ENCODE measurements around the gene PLEKHG4.

The PLEKHG4 gene

DNA sequence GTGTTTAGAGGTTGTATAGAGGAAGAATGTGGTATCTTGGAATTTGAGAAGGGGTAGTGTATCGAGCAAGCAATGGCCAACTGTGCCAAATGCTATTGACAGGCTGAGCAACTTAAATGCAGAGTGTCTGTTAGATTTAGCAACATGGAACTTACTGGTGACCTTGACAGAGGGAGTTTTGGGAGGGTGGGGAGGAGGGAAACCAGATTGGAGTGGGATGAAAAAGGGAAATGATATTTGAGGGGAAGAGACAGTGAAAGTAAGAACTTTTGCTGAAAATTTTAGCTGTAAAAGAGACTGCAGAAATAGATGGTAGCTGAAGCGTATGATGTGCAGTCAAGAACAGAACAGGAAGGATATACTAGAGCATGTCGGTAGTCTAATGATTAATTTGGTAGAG is 48.4 kb downstream of the PLEKHG4 start:
- Histone ChIP-seq H3K9me3 (no peaks in the 10 kb centered on the region), H3K27ac (no peak overlapping the region), H3K4me3 (no peak overlapping the region), H3K27me3 (peaks cover 0 to 24% of the 10 kb centered on the region in 2 donors), H3K36me3 (no peaks in the 10 kb centered on the region), H3K4me1 (peaks cover 0 to 11% (median 8%) of the 10 kb centered on the region in 4 donors)
- TF ChIP-seq, protein P1, sequence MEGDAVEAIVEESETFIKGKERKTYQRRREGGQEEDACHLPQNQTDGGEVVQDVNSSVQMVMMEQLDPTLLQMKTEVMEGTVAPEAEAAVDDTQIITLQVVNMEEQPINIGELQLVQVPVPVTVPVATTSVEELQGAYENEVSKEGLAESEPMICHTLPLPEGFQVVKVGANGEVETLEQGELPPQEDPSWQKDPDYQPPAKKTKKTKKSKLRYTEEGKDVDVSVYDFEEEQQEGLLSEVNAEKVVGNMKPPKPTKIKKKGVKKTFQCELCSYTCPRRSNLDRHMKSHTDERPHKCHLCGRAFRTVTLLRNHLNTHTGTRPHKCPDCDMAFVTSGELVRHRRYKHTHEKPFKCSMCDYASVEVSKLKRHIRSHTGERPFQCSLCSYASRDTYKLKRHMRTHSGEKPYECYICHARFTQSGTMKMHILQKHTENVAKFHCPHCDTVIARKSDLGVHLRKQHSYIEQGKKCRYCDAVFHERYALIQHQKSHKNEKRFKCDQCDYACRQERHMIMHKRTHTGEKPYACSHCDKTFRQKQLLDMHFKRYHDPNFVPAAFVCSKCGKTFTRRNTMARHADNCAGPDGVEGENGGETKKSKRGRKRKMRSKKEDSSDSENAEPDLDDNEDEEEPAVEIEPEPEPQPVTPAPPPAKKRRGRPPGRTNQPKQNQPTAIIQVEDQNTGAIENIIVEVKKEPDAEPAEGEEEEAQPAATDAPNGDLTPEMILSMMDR (IDR thresholded peaks at IDR 0.05): no peak
- intact Hi-C loops (cut with DNase I; ENCODE audit: low total_unique reads): no loop called here
- DNase-seq: no peak

DNA sequence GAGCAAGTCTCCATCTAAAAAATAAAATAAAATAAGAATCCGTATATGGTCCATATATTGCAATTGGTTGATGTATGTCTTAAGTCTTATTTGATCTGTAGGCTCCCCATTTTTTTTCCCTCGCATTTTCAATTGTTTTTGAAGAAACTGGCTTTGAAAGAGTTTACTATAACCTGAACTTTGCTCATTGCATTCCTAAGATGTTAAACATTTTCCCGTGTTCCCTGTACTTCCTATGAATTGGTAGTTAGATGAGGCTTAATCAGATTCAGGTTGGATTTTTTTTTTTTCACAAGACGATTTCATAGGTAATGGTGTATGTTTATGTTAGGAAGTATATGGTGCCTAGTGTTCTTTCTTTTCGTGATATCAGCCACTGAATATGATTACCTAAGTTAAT is 50.6 kb downstream of the PLEKHG4 start:
- peaks cover 0 to 11% (median 8%) of the 10 kb centered on the region in 4 donors for H3K4me1 ChIP-seq
- intact Hi-C loops (cut with DNase I; ENCODE audit: low total_unique reads): no loop called here
- peaks cover 0 to 22% of the 10 kb centered on the region in 2 donors for H3K27me3 ChIP-seq
- no peak for DNase-seq
- no peak overlapping the region for H3K27ac ChIP-seq
- no peak overlapping the region for H3K4me3 ChIP-seq
- H3K36me3 ChIP-seq: no peaks in the 10 kb centered on the region
- TF ChIP-seq, protein P1 (IDR thresholded peaks at IDR 0.05): no peak
- no peaks in the 10 kb centered on the region for H3K9me3 ChIP-seq

DNA sequence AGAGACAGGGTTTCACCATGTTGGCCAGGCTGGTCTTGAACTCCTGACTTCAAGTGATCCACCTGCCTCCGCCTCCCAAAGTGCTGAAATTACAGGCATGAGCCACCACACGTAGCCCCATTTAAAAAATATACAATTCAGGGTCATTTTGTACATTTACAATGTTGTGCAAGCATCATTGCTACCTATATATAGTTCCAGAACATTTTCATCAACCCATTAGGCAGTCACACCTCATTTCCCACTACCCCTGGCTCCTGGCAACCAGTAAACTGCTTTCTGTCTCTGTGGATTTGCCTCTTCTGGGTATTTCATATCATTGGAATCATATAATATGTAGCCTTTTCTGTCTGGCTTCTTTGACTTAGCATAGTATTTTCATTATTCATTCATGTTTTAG is 54.0 kb downstream of the PLEKHG4 start:
- no peaks in the 10 kb centered on the region for H3K9me3 ChIP-seq
- H3K27ac ChIP-seq: no peak overlapping the region
- peaks cover 0 to 7% of the 10 kb centered on the region in 2 donors for H3K27me3 ChIP-seq
- H3K4me3 ChIP-seq: no peak overlapping the region
- TF ChIP-seq, protein P1 (IDR thresholded peaks at IDR 0.05): no peak
- no peaks in the 10 kb centered on the region for H3K4me1 ChIP-seq
- intact Hi-C loops (cut with DNase I; ENCODE audit: low total_unique reads): no loop called here
- no peaks in the 10 kb centered on the region for H3K36me3 ChIP-seq
- no peak for DNase-seq

DNA sequence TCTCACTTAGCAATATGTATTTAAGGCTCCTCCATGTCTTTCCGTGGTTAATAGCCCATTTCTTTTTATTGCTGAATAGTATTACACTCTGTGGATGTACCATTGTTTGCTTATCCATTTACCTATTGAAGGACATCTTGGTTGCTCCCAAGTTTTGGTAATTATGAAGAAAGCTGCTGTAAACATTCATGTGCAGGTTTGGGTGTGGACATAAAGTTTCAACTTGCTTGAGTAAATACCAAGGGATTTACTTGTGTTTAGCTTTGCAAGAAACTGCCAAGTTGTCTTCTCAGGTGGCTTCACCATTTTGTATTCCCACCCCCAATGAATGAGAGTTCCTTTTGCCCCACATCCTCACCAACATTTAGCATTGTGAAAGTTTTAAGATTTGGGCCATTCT is 56.8 kb downstream of the PLEKHG4 start:
- no peak overlapping the region for H3K4me3 ChIP-seq
- TF ChIP-seq, protein P1 (IDR thresholded peaks at IDR 0.05): no peak
- peaks cover 0 to 7% of the 10 kb centered on the region in 2 donors for H3K27me3 ChIP-seq
- no peaks in the 10 kb centered on the region for H3K36me3 ChIP-seq
- no peaks in the 10 kb centered on the region for H3K9me3 ChIP-seq
- H3K4me1 ChIP-seq: no peaks in the 10 kb centered on the region
- DNase-seq: no peak
- intact Hi-C loops (cut with DNase I; ENCODE audit: low total_unique reads): no loop called here
- H3K27ac ChIP-seq: no peak overlapping the region

DNA sequence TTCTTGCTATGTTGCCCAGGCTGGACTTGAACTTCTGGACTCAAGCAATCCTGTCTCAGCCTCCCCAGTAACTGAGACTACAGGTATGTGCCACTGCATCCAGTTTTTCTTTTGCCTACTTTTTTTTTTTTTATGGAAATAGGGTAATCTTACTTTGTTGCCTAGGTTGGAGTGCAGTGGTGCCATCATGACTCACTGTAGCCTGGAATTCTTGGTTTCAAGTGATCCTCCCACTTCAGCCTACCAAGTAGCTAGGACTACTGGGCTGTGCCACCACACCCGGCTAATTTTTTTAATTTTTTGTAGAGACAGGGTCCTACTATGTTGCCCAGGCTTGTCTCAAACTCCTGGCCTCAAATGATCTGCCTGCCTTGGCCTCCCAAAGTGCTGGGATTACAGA is 57.3 kb downstream of the PLEKHG4 start:
- intact Hi-C loops (cut with DNase I; ENCODE audit: low total_unique reads): no loop called here

More for the DNA sequence above, 57.3 kb downstream of the PLEKHG4 start:
- H3K9me3 ChIP-seq: no peaks in the 10 kb centered on the region
- no peaks in the 10 kb centered on the region for H3K36me3 ChIP-seq
- H3K27me3 ChIP-seq: peaks cover 0 to 7% of the 10 kb centered on the region in 2 donors
- TF ChIP-seq, protein P1 (IDR thresholded peaks at IDR 0.05): no peak
- DNase-seq: no peak
- no peak overlapping the region for H3K4me3 ChIP-seq
- no peak overlapping the region for H3K27ac ChIP-seq
- no peaks in the 10 kb centered on the region for H3K4me1 ChIP-seq
